Measurements from ENCODE around the gene TOMM20. TPM values are rescaled to one million over a fixed set of nuclear protein-coding genes. Genes with fewer than 3 reads are reported as not detected.

Gene TOMM20
- total and polyA plus RNA-seq, 9 of the 15 experiments (the other 6 are each of a cell fraction or from before 2014, with no cell fraction given): 70.6 to 334 (median 159) TPM

DNA sequence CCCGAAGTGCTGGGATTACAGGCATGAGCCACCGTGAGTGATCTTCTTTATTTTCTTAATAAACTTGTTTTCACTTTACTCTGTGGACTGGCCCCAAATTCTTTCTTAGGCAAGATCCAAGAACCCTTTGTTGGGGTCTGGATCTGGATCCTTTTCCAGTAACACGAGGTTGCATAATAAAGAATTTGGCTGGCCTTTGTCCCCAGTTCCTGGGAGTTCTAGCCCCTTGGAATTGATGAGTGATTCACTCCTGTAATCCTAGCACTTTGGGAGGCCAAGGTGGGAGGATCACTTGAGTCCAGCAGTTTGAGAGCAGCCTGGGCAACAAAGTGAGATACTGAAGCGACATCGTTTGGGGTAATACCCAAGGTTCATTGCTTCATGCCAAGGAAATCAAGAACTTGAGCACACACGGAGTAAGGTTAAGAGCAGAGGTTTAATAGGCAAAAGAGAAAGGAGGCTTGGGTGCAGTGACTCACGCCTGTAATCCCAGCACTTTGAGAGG lies 2.2 kb upstream of the TOMM20 start:
- no peaks in the 10 kb centered on the region for H3K9me1 ChIP-seq (ENCODE audit: control insufficient read depth, insufficient read depth, low read length)
- H3K4me1 ChIP-seq (replicated peaks in 1 of 2; ENCODE audit: control insufficient read depth in 2 of 2, insufficient read depth in 2 of 2, low read length in 2 of 2): peaks cover 6 to 7% of the 10 kb centered on the region in 2 experiments; a peak in 4 of 5 replicates
- H3K27me3 ChIP-seq (ENCODE audit: control insufficient read depth in 2 of 2, insufficient read depth in 2 of 2, low read length in 2 of 2): no peaks in the 10 kb centered on the region
- no peak overlapping the region for H3K4me3 ChIP-seq
- FAIRE-seq (no peak), DNase-seq (ENCODE audit: extremely low read depth in 1 of 4, low spot score in 3 of 4) (no peak), ATAC-seq (no peak)
- no peak overlapping the region for H3K4me2 ChIP-seq (ENCODE audit: insufficient read depth, low read length)
- peaks cover 60% of the 10 kb centered on the region for H3K36me3 ChIP-seq (ENCODE audit: control insufficient read depth, insufficient read depth, low read length)
- H4K20me1 ChIP-seq (replicated peaks; ENCODE audit: control insufficient read depth, insufficient read depth, low read length): peaks cover 14% of the 10 kb centered on the region; the same call in 1 of the 2 replicates
- ChIA-PET CTCF (ENCODE audit: low intra/inter-chr PET ratio) (no interaction called here), POLR2A (interaction anchor here (0.6 to 2.6 kb wide), 4 partner anchors 9 to 58 kb away, joined by 3 to 20 read pairs (median 5); no protein-coding TSS in a partner anchor)
- H3K9ac ChIP-seq (ENCODE audit: insufficient read depth in 1 of 2, low read depth in 2 of 2, low read length in 2 of 2): no peak overlapping the region
- no peaks in the 10 kb centered on the region for H3K9me3 ChIP-seq (replicated peaks; ENCODE audit: control insufficient read depth, insufficient read depth, low read depth, low read length)
- H2AFZ ChIP-seq (ENCODE audit: low read depth, low read length): no peak overlapping the region
- intact Hi-C loops (cut with micrococcal nuclease): no loop called here
- in situ Hi-C loops (cut with MboI): no loop called here
- TF ChIP-seq, protein P1, sequence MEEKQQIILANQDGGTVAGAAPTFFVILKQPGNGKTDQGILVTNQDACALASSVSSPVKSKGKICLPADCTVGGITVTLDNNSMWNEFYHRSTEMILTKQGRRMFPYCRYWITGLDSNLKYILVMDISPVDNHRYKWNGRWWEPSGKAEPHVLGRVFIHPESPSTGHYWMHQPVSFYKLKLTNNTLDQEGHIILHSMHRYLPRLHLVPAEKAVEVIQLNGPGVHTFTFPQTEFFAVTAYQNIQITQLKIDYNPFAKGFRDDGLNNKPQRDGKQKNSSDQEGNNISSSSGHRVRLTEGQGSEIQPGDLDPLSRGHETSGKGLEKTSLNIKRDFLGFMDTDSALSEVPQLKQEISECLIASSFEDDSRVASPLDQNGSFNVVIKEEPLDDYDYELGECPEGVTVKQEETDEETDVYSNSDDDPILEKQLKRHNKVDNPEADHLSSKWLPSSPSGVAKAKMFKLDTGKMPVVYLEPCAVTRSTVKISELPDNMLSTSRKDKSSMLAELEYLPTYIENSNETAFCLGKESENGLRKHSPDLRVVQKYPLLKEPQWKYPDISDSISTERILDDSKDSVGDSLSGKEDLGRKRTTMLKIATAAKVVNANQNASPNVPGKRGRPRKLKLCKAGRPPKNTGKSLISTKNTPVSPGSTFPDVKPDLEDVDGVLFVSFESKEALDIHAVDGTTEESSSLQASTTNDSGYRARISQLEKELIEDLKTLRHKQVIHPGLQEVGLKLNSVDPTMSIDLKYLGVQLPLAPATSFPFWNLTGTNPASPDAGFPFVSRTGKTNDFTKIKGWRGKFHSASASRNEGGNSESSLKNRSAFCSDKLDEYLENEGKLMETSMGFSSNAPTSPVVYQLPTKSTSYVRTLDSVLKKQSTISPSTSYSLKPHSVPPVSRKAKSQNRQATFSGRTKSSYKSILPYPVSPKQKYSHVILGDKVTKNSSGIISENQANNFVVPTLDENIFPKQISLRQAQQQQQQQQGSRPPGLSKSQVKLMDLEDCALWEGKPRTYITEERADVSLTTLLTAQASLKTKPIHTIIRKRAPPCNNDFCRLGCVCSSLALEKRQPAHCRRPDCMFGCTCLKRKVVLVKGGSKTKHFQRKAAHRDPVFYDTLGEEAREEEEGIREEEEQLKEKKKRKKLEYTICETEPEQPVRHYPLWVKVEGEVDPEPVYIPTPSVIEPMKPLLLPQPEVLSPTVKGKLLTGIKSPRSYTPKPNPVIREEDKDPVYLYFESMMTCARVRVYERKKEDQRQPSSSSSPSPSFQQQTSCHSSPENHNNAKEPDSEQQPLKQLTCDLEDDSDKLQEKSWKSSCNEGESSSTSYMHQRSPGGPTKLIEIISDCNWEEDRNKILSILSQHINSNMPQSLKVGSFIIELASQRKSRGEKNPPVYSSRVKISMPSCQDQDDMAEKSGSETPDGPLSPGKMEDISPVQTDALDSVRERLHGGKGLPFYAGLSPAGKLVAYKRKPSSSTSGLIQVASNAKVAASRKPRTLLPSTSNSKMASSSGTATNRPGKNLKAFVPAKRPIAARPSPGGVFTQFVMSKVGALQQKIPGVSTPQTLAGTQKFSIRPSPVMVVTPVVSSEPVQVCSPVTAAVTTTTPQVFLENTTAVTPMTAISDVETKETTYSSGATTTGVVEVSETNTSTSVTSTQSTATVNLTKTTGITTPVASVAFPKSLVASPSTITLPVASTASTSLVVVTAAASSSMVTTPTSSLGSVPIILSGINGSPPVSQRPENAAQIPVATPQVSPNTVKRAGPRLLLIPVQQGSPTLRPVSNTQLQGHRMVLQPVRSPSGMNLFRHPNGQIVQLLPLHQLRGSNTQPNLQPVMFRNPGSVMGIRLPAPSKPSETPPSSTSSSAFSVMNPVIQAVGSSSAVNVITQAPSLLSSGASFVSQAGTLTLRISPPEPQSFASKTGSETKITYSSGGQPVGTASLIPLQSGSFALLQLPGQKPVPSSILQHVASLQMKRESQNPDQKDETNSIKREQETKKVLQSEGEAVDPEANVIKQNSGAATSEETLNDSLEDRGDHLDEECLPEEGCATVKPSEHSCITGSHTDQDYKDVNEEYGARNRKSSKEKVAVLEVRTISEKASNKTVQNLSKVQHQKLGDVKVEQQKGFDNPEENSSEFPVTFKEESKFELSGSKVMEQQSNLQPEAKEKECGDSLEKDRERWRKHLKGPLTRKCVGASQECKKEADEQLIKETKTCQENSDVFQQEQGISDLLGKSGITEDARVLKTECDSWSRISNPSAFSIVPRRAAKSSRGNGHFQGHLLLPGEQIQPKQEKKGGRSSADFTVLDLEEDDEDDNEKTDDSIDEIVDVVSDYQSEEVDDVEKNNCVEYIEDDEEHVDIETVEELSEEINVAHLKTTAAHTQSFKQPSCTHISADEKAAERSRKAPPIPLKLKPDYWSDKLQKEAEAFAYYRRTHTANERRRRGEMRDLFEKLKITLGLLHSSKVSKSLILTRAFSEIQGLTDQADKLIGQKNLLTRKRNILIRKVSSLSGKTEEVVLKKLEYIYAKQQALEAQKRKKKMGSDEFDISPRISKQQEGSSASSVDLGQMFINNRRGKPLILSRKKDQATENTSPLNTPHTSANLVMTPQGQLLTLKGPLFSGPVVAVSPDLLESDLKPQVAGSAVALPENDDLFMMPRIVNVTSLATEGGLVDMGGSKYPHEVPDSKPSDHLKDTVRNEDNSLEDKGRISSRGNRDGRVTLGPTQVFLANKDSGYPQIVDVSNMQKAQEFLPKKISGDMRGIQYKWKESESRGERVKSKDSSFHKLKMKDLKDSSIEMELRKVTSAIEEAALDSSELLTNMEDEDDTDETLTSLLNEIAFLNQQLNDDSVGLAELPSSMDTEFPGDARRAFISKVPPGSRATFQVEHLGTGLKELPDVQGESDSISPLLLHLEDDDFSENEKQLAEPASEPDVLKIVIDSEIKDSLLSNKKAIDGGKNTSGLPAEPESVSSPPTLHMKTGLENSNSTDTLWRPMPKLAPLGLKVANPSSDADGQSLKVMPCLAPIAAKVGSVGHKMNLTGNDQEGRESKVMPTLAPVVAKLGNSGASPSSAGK (IDR thresholded peaks at IDR 0.05): no peak
- no peak for TF ChIP-seq GATAD2A (IDR thresholded peaks at IDR 0.05)
- TF ChIP-seq TOE1 (IDR thresholded peaks at IDR 0.05; ENCODE audit: borderline replicate concordance): no peak
- TF ChIP-seq TOE1 (CRISPR knock-in tag; IDR thresholded peaks at IDR 0.05; ENCODE audit: borderline replicate concordance, low read depth): no peak
- no peak for TF ChIP-seq NELFE (IDR thresholded peaks at IDR 0.05; ENCODE audit: insufficient read depth, insufficient read length)
- TF ChIP-seq HIVEP1 (CRISPR knock-in tag; IDR thresholded peaks at IDR 0.05): no peak
- TF ChIP-seq POLR2A (conservative IDR thresholded peaks at IDR 0.05): peak; percentile 46; the same call in 1 of the 2 replicates
- WGBS (ENCODE audit: insufficient coverage, low coverage, missing lambda C conversion rate): 76% methylated on average over 7 of the region's 7 CpGs
- H3K27ac ChIP-seq (ENCODE audit: extremely low read depth, low read depth, low read length): no peak overlapping the region
- BruUV-seq (replicated peaks): no TSS peak
- peaks cover 33% of the 10 kb centered on the region for H3K79me2 ChIP-seq (ENCODE audit: control insufficient read depth, insufficient read depth, low read length)
